HG03196 (cell line): ENCODE measurements around the gene NLE1.
"Not testable (repeated sequence)": the region's sequence is repeated elsewhere in the genome, so short reads cannot be mapped to it uniquely, and the experiment has no call there.

Experiments used
- ATAC-seq: cut with Tn5 transposase; IDR thresholded peaks from one replicate; pipeline ENCODE4 v1.9.1; 2021; ENCODE audit not compliant: unreplicated experiment

Gene NLE1

GRCh38 chr17:35162755-35163154 is 20.7 kb upstream of the NLE1 start:
- ATAC-seq = no peak

GRCh38 chr17:35161281-35161761 is 19.2 kb upstream of the NLE1 start:
- no peak for ATAC-seq

GRCh38 chr17:35160354-35161201 is 18.5 kb upstream of the NLE1 start:
- ATAC-seq = no peak

- no peak for ATAC-seq
These were observed 17.8 kb upstream of the NLE1 start for GRCh38 chr17:35159940-35160339.

DNA sequence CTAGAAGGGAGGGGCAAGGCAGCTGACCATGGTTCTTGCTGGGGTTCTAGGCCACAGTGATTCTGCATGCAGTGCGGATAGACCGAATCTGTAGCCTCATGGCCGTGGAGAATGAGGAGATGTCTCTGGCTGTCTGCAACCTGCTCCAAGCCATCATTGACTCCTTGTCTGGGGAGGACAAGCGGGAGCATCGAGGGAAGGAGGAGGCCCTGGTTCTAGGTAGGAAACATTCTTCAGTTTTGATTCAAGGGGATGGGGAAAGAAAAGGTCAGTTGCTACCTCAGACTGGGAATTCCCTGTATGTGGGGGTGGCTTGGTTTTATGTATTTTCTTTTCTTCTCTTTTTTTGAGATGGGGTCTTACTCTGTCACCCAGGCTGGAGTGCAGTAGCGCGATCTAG is 13.1 kb upstream of the NLE1 start:
- ATAC-seq = no peak

- no peak for ATAC-seq
These were observed 12.4 kb upstream of the NLE1 start for GRCh38 chr17:35154196-35155165.

GRCh38 chr17:35152421-35153140 is 10.5 kb upstream of the NLE1 start:
- ATAC-seq = no peak

- not testable (repeated sequence) for ATAC-seq
These were observed 9.0 kb upstream of the NLE1 start for GRCh38 chr17:35151080-35151479.

- ATAC-seq = no peak
These were observed 7.8 kb upstream of the NLE1 start for GRCh38 chr17:35149941-35150340.

DNA sequence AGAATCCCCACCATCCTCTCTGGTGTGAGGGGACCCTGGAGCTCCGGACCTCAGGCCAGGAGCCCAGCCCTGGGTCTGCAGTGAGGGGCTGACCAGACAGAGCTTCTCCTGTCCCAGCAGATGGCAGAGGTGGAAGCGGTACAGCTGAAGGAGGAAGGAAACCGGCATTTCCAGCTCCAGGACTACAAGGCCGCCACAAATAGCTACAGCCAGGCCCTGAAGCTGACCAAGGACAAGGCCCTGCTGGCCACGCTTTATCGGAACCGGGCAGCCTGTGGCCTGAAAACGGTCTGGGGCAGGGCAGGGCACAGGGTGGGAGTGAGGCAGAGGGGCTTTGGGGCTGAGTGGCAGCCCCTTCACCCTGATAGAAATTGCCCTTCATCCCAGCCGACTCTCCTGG is 6.0 kb upstream of the NLE1 start:
- no peak for ATAC-seq

DNA sequence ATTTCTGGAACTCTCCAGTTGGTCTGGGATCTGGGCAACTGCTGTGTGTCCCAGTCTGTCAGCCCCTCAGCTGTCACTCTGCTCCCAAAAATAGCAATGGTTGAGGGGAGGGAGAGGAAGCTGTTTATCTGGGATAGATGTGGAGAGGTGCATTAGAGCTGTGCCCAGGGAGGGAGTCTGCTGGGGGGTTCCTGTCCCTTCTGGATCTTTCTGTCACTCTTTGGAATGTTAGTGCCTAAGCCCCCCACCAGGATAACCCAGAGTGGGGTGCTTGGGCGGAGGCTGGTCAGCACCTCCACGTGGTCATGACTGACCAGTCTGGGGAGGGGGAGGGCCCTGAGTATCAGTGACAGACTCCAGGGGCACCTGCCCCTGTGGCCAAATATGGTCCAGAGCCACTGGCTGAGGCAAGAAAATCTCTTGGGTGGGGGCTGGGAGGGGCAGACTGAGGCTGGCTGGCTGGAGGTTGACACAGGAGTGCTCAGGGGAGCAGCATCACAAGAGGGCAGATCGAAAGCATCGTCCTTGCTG is 5.3 kb upstream of the NLE1 start, which contains the start of gene UNC45B:
Gene UNC45B (plus strand): TSS at position 443 of the 531 bp plus-strand sequence. CDS start 447 bp downstream, outside the sequence.
- ATAC-seq = no peak

DNA sequence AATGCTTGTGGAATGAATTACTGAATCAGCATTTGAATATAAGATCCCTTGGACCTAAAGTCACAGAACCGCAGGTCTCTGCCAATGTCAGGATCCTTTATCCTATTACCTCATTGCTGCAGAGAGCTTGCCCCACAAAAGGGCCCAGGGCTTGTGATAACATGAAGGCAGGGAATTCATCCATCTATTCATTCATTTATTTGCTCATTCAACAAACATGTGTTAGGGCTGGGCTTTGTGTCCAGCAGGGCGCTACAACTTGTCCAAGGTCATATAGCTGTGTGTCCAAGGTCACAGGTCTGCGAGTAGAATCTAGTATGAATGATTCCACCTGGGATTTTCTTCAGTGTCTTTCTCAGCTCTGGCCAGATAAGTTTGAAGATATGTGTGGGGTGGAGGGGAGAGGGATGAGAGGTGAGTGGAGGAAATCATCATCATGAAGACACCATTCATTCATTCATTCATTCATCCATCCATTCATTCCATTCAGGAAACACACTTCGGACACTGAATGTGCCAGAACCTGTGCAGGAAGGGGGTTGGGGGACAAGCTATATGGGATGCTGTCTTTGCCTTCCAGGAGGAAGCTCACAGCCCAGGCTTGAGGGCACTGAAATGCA is 4.2 kb upstream of the NLE1 start:
- ATAC-seq = no peak

DNA sequence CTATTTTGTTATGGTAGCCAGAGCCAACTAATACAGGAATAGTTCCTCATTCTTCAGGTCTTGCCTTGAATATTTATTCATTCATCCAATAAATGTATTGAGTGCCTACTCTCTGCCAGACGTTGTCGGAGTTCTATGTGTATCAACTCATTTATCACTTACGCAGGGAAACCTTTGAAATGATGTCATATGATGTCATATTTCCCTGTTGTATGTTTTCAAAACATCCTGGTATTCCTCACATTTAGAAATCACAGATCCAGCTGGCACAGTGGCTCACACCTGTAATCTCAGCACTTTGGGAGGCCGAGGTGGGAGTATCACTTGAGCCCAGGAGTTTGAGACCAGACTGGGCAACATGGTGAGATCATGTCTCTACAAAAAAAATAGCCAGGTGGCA is 2.7 kb upstream of the NLE1 start:
- ATAC-seq = no peak

- no peak for ATAC-seq
These were observed 329 bp upstream of the NLE1 start for GRCh38 chr17:35142467-35142796.

DNA sequence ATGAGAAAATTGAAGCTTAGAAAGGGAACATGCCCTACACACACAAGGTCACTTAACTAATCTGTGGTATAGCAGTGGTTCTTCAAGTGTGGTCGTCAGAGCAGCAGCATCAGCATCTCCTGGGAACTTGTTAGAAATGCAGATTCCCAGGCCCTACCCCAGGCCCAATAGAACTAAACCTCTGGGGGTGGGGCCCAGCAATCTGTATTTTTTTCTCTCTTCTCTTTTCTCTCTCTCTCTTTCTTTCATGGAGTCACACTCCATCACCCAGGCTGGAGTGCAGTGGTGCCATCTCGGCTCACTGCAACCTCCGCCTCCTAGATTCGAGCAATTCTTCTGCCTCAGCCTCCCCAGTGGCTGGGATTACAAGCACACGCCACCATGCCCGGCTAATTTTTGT is 3.9 kb downstream of the NLE1 start:
- no peak for ATAC-seq

DNA sequence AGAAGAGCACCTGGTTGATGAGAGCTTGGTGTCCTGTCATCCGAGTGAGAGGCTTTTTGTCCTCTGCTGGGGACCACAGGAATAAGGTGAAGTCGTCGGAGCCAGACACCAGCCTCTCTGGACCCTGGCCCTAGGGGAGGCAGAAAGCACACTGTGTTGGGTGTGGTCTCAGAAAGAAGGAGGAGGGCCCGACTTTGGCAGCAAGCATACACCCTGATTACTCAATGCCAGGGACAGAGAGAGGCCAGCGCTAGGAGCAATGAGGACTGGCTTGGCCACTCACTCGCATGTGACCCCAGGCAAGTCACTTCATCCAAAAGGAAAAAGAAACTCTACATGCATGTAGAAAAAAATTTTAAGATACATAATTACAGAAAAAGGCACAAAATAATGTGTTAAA is 6.8 kb downstream of the NLE1 start:
- no peak for ATAC-seq

- no peak for ATAC-seq
These were observed 9.1 kb downstream of the NLE1 start for GRCh38 chr17:35132816-35133550.

- ATAC-seq = no peak
These were observed 10.0 kb downstream of the NLE1 start for GRCh38 chr17:35132099-35132498.

DNA sequence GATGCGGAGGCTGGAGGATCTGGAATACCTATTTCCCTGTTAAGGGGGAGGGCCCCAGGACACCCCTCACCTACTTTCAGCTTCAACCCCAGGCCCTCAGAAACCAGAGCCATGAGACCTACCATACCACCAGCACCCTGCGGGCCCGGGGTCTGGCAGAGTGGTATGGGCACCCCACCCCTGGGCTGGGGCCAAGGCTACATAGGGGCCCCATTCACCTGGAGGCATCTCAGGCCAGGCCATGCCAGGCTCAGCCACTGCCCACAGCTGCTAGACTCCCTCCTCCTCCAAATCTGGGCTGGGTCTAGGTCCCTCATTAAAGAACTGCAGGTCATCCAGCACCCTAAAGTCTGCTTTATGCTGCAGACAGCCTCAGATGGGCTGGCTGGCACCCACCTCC is 11.7 kb downstream of the NLE1 start:
- no peak for ATAC-seq

DNA sequence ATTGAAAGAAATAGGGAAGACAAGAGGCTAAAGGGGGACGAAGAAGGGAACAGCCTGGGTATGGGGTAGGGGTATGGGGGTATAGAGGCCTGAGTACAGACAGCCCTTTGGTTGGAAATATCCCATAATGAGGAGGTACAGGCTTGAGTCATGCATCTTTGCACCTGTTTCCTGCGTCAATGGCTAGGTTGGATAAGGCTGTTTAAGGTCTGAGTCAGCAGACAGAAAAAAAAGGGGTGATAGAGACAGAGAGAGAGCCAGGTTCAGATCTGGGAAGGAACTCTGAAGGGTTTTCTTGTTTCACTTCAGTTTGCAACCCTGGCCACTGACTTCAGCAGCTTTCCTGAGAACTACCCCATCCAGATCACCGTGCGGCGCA is 12.1 kb downstream of the NLE1 start:
- ATAC-seq = no peak
